Uterus (tissue), 4 donors: ENCODE measurements around the gene PGLYRP4. TPM values are rescaled to one million over a fixed set of nuclear protein-coding genes. Genes with fewer than 3 reads are reported as not detected.

Experiments used
- DNase-seq, 2 donors: peaks; one replicate each; pipeline ENCODE4 v3.0.0-alpha.2; 2019 to 2020
- H3K27ac ChIP-seq, 2 donors: fragments of 200-600 bp; sonication (generic); 1 replicate in 1 of 2; 2 replicates in 1 of 2; pipeline ENCODE4 v1.5.1; 2016 to 2018
- H3K27me3 ChIP-seq, 2 donors: fragments of 200-600 bp; sonication (generic); one replicate each; pipeline ENCODE4 v1.5.1; 2018 to 2019; ENCODE audit warnings: control low read depth in 1 of 2
- H3K36me3 ChIP-seq, 2 donors: fragments of 200-600 bp; sonication (generic); one replicate each; pipeline ENCODE4 v1.5.1; 2019; ENCODE audit warnings: control low read depth in 1 of 2
- H3K4me1 ChIP-seq, 2 donors: fragments of 200-600 bp; sonication (generic); one replicate each; pipeline ENCODE4 v1.5.1; 2018 to 2019; ENCODE audit warnings: control low read depth in 1 of 2
- H3K4me3 ChIP-seq, 2 donors: fragments of 200-600 bp; sonication (generic); 1 replicate in 1 of 2; 2 replicates in 1 of 2; pipeline ENCODE4 v1.5.1; 2018 to 2019; ENCODE audit warnings: mild to moderate bottlenecking in 1 of 2
- H3K9me3 ChIP-seq, 2 donors: fragments of 200-600 bp; sonication (generic); one replicate each; pipeline ENCODE4 v1.5.1; 2019; ENCODE audit warnings: control low read depth in 1 of 2
- POLR2A ChIP-seq, 2 donors: fragments of 450-650 bp; IDR thresholded peaks; one replicate each; pipeline ENCODE4 v1.6.1; 2016; ENCODE audit warnings: antibody characterized with exemption in 2 of 2, mild to moderate bottlenecking in 1 of 2, moderate library complexity in 1 of 2
- intact Hi-C: fragments of 100-400 bp; cut with DNase I; formaldehyde crosslinking; loops from one replicate; pipeline ENCODE4 v1.15.1; 2023; ENCODE audit warnings: low total_unique reads
- total RNA-seq, 4 donors: library from RNA; depleted of rRNA in 3 of 4; stranded (reverse); fragments of >200 nt in 3 of 4; gene quantifications; one replicate each; pipeline versions ENCODE4 v1.1.0 to v1.2.4, GENCODE V29; 2014 to 2023
- TF ChIP-seq, protein P1 (sequence below), 4 experiments: fragments of 200-600 bp in 2 of 4; fragments of 450-650 bp in 2 of 4; sonication (generic) in 2 of 4; IDR thresholded peaks; one replicate each; pipeline ENCODE4 v1.5.1; 2016 to 2019; ENCODE audit warnings: antibody characterized with exemption in 4 of 4, mild to moderate bottlenecking in 2 of 4, moderate library complexity in 1 of 4
- donor health status: DM: yes; HTN: yes; CAD: no.

Gene PGLYRP4
- total RNA-seq, 4 donors from 2014 or later, result not detected

DNA sequence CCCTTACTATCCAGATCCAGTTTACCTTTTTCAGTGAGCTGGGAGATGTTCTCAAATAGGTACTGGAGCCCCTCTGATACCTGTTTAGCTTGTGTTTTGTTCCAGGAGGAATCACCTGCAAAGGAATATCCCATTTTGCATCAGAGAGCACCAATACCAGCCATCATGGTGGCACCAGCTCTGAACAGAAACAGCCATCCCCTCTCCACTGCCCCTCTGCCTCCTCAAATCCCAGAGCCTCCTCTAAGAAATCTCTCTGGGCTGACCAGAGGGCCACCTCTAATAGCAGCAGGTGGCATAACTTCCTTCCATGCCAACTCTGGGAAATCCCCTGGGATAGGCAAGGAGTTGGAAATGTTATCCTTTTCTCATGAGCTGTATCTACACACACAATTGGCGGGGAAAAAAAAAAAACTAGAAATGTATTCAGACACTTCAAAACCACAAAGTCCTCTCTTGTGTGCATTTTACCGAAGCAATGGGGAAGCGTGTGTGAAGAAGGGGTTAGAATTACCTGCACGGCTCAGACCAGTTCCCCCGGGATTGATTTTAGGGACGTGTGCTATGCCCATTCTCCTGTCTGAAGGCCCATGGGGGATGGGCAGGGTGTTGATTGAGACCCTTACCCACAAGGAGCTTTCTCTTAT, 2.4 kb downstream of the PGLYRP4 start:
- H3K36me3 ChIP-seq, result no peaks in the 10 kb centered on the region
- peaks cover 0 to 3% of the 10 kb centered on the region in 2 donors for H3K27me3 ChIP-seq
- no peak overlapping the region for H3K4me3 ChIP-seq
- no peaks in the 10 kb centered on the region for H3K9me3 ChIP-seq
- H3K4me1 ChIP-seq, result no peaks in the 10 kb centered on the region
- TF ChIP-seq, protein P1, sequence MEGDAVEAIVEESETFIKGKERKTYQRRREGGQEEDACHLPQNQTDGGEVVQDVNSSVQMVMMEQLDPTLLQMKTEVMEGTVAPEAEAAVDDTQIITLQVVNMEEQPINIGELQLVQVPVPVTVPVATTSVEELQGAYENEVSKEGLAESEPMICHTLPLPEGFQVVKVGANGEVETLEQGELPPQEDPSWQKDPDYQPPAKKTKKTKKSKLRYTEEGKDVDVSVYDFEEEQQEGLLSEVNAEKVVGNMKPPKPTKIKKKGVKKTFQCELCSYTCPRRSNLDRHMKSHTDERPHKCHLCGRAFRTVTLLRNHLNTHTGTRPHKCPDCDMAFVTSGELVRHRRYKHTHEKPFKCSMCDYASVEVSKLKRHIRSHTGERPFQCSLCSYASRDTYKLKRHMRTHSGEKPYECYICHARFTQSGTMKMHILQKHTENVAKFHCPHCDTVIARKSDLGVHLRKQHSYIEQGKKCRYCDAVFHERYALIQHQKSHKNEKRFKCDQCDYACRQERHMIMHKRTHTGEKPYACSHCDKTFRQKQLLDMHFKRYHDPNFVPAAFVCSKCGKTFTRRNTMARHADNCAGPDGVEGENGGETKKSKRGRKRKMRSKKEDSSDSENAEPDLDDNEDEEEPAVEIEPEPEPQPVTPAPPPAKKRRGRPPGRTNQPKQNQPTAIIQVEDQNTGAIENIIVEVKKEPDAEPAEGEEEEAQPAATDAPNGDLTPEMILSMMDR (IDR thresholded peaks at IDR 0.05), result no peak
- TF ChIP-seq POLR2A (IDR thresholded peaks at IDR 0.05), result no peak
- no peak for DNase-seq
- intact Hi-C loops, result no loop called here
- H3K27ac ChIP-seq, result no peak overlapping the region

GRCh38 chr1:153345187-153346076, 3.2 kb downstream of the PGLYRP4 start:
- no peaks in the 10 kb centered on the region for H3K27me3 ChIP-seq
- no peak overlapping the region for H3K27ac ChIP-seq
- intact Hi-C loops, result no loop called here
- H3K36me3 ChIP-seq, result no peaks in the 10 kb centered on the region
- TF ChIP-seq POLR2A (IDR thresholded peaks at IDR 0.05), result no peak
- TF ChIP-seq, protein P1 (IDR thresholded peaks at IDR 0.05), result no peak
- DNase-seq, result no peak
- no peak overlapping the region for H3K4me3 ChIP-seq
- H3K9me3 ChIP-seq, result no peaks in the 10 kb centered on the region
- H3K4me1 ChIP-seq, result no peaks in the 10 kb centered on the region

DNA sequence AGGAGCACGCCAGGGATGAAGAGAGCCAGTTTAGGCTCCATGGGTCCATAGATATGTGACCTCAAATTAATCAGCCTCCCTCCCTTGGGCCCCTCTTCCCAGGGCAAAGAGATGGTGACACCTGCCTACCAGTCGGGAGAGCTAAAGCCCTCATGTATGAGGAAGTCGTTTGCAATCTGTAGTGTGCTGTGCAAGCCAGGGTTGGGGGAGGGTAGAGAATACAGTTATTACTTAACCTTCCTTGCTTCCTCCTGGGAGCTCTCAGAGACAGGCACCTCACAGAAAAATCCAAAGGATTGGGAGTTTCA, 4.0 kb downstream of the PGLYRP4 start:
- no peak overlapping the region for H3K4me3 ChIP-seq
- DNase-seq, result no peak
- no peaks in the 10 kb centered on the region for H3K9me3 ChIP-seq
- H3K27me3 ChIP-seq, result no peaks in the 10 kb centered on the region
- H3K36me3 ChIP-seq, result no peaks in the 10 kb centered on the region
- no peak for TF ChIP-seq POLR2A (IDR thresholded peaks at IDR 0.05)
- TF ChIP-seq, protein P1 (IDR thresholded peaks at IDR 0.05), result no peak
- intact Hi-C loops, result no loop called here
- no peak overlapping the region for H3K27ac ChIP-seq
- H3K4me1 ChIP-seq, result no peaks in the 10 kb centered on the region

- Histone ChIP-seq H3K4me1 (no peaks in the 10 kb centered on the region), H3K27me3 (no peaks in the 10 kb centered on the region), H3K27ac (no peak overlapping the region), H3K4me3 (no peak overlapping the region), H3K36me3 (no peaks in the 10 kb centered on the region), H3K9me3 (no peaks in the 10 kb centered on the region)
- intact Hi-C loops, result no loop called here
- TF ChIP-seq POLR2A (IDR thresholded peaks at IDR 0.05), result no peak
- TF ChIP-seq, protein P1 (IDR thresholded peaks at IDR 0.05), result no peak
- no peak for DNase-seq
Measured at GRCh38 chr1:153343811-153344717, 4.6 kb downstream of the PGLYRP4 start.
